OCI-LY1 (cell line): ENCODE measurements around the gene LRCH3.
"Not testable (repeated sequence)": the region's sequence is repeated elsewhere in the genome, so short reads cannot be mapped to it uniquely, and the experiment has no call there.

Experiments used
- EZH2 ChIP-seq: fragments of 200-600 bp; sonication (generic), shearing (Covaris generic); IDR thresholded peaks from 2 replicates; pipeline ENCODE4 v1.8.0; 2017; ENCODE audit warnings: borderline replicate concordance, mixed run types, mild to moderate bottlenecking, antibody characterized with exemption, low read length, moderate library complexity, mixed read lengths
- TF ChIP-seq, protein P1 (sequence below): fragments of 200-600 bp; sonication (generic), shearing (Covaris generic); IDR thresholded peaks from 2 replicates; pipeline ENCODE4 v1.5.1; 2017; ENCODE audit warnings: mild to moderate bottlenecking, antibody characterized with exemption, low read length, moderate library complexity, mixed read lengths

DNA sequence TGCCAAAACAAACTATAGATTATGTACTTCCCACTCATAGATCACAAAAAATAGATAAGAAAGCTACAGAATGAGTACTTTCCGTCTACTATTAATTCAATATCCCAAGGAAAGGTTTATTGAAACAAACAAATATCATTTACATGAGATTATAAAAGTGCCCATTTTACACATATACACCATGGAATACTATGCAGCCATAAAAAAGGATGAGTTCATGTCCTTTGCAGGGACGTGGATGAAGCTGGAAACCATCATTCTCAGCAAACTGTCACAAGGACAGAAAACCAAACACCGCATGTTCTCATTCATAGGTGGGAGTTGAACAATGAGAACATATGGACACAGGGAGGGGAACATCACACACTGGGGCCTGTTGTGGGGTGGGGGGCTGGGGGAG lies 136.5 kb downstream of the LRCH3 start:
- TF ChIP-seq, protein P1, sequence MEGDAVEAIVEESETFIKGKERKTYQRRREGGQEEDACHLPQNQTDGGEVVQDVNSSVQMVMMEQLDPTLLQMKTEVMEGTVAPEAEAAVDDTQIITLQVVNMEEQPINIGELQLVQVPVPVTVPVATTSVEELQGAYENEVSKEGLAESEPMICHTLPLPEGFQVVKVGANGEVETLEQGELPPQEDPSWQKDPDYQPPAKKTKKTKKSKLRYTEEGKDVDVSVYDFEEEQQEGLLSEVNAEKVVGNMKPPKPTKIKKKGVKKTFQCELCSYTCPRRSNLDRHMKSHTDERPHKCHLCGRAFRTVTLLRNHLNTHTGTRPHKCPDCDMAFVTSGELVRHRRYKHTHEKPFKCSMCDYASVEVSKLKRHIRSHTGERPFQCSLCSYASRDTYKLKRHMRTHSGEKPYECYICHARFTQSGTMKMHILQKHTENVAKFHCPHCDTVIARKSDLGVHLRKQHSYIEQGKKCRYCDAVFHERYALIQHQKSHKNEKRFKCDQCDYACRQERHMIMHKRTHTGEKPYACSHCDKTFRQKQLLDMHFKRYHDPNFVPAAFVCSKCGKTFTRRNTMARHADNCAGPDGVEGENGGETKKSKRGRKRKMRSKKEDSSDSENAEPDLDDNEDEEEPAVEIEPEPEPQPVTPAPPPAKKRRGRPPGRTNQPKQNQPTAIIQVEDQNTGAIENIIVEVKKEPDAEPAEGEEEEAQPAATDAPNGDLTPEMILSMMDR: not testable (repeated sequence)
- TF ChIP-seq EZH2: not testable (repeated sequence)
